ENCODE results near the gene ALS2.

The ALS2 gene

DNA sequence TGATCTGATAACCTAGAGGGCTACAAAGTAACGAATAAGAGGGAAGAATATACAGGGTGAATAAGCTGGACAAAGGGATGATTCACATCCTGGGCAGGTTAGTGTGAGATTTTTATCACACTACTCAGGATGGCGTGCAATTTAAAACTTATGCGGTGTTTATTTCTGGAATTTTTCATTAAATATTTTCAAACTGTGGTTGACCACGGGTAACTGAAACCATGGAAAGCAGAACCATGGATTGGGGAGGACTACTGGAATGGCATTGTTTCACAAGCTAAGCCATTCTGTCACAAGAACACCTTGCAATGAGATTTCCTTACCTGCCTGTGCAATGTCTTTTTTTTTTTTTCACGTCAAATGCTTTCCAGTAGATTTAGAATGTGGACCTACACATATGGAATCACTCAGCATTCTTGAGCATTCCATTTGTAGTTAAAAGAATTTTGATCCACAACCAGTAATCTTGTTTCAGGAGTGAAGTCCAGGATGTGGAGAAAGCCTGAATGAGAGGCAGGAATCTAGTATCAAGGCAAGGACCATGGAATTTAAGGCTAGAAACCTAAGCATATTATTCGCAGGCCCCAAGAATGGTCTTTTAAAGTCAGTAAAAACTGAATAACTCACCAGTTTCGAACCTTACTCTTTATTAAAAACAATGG is 17.6 kb upstream of the ALS2 start:
- Mint-ChIP-seq H3K27ac (no peak overlapping the region), H3K9me3 (no peaks in the 10 kb centered on the region), H3K36me3 (no peaks in the 10 kb centered on the region), H3K4me3 (no peak overlapping the region), H3K4me1 (no peaks in the 10 kb centered on the region)
- ATAC-seq: no peak
- DNase-seq (ENCODE audit: low spot score in 2 of 2): no peak

DNA sequence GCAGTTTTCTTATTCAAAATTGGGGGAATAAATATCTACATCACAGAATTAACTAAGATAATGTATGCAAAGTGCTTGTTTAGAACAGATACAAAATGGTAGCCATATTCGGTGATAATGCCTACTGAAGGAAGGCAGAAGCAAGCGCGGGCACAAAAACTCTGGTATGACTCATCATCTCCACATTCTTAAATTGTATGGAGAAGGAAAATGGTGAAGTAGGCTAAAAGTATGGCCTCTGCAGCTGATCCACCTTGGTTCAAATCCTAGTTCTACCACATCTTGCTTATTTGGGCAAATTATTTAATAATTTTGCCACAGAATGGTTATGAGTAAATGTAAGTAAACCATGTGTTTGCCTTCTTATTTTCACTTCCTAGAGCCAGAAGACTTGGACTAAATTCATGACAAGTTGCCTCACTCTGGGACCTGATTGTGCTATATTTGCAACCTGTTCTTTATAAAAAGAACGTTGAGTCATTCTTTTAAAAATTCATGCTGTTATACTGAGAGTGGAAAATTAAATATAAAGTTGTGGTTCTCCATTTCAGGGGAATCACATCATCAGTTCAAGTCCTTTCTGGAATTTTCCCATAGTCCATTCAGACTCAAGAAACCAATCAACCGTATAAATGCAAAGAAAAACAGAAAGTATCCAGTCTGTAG is 16.6 kb upstream of the ALS2 start:
- H3K27ac Mint-ChIP-seq: no peak overlapping the region
- H3K9me3 Mint-ChIP-seq: no peaks in the 10 kb centered on the region
- no peaks in the 10 kb centered on the region for H3K36me3 Mint-ChIP-seq
- no peak for DNase-seq (ENCODE audit: low spot score in 2 of 2)
- no peak for ATAC-seq
- H3K4me3 Mint-ChIP-seq: no peak overlapping the region
- no peaks in the 10 kb centered on the region for H3K4me1 Mint-ChIP-seq

DNA sequence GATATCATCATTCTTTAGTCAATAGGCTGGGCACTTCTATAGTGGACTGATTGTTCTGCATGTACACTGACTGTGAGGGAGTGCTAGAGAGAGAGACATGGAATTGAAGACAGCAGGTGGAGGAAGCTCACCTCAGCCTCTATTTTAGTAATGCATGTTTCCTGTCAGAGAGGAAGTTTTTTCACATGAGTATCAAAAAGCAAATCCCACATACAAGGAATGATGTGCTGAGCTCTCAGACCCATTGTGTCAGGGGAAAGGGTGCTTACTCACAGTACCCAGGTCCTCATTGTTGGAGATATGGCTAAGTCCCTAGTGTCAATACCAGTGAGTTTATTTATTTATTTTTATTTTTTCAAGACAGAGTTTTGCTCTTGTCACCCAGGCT is 15.7 kb upstream of the ALS2 start:
- H3K27ac Mint-ChIP-seq: no peak overlapping the region
- DNase-seq (ENCODE audit: low spot score in 2 of 2) (no peak), ATAC-seq (no peak)
- H3K9me3 Mint-ChIP-seq: no peaks in the 10 kb centered on the region
- no peaks in the 10 kb centered on the region for H3K36me3 Mint-ChIP-seq
- no peaks in the 10 kb centered on the region for H3K4me1 Mint-ChIP-seq
- H3K4me3 Mint-ChIP-seq: no peak overlapping the region

DNA sequence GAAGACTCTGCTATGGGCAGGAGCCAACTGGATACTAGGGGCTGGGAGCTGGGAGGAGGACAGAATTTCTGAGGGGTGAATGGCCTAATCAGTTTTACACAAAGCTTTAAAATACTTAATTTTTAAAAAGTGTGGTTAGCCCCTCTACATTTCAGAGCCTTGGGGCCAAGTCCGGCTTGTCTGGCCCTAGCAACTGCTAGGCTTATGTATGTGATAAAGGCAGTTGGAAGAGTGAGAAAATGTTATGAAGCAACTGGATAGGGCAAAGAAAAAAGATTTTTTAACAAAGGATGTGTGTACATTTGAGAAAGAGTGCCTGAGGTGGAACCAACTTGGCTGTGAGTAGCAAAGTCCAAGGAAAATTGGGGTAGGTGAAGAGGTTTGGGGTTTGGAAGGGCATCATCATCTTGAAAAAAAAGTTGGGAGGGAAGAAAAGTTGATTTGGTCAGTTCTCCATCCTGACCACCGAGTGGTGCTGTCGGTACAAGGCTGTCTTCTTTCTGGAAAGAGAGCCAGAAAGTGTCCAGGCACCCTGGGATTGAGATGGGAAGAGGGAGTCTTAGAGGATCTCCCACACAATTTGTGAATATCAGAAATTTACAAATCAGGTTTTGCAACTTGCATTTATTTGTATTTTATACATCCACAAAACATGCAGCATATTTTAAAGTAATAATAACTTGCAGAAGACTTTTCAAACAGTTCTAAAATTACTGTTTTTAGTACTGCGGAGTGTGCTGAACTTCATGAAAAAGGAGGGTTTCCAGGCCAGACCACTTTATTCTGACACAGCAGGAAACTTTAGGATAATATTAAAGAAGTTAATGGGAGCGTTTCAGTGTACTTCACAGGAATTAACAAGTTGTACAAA is 15.1 kb upstream of the ALS2 start:
- ATAC-seq: no peak
- peak overlapping the region; percentile 30 for H3K27ac Mint-ChIP-seq
- DNase-seq (ENCODE audit: low spot score in 2 of 2): no peak
- H3K36me3 Mint-ChIP-seq: no peaks in the 10 kb centered on the region
- H3K4me3 Mint-ChIP-seq: no peak overlapping the region
- no peaks in the 10 kb centered on the region for H3K9me3 Mint-ChIP-seq
- no peaks in the 10 kb centered on the region for H3K4me1 Mint-ChIP-seq

DNA sequence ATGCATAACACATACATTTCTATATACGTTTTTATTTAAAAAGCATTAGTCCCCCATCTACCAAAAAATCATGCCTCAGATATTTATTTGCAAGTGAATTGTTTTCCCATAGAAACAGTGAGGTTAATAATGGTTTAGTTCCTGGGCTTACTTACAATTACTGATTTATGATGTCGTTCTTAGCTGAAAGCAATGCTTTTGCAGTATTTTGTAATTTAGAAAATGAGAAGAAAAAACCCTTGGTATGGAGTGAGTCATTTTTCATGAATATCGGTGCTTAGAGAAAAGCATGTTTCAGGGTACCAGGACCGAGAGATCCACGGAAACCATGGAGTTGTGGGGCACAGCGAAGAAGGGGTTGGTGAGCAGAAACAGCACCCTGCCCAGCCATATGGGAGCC is 13.6 kb upstream of the ALS2 start:
- H3K4me1 Mint-ChIP-seq: no peaks in the 10 kb centered on the region
- no peaks in the 10 kb centered on the region for H3K36me3 Mint-ChIP-seq
- no peak overlapping the region for H3K27ac Mint-ChIP-seq
- no peak overlapping the region for H3K4me3 Mint-ChIP-seq
- DNase-seq (ENCODE audit: low spot score in 2 of 2) (no peak), ATAC-seq (no peak)
- H3K9me3 Mint-ChIP-seq: no peaks in the 10 kb centered on the region

DNA sequence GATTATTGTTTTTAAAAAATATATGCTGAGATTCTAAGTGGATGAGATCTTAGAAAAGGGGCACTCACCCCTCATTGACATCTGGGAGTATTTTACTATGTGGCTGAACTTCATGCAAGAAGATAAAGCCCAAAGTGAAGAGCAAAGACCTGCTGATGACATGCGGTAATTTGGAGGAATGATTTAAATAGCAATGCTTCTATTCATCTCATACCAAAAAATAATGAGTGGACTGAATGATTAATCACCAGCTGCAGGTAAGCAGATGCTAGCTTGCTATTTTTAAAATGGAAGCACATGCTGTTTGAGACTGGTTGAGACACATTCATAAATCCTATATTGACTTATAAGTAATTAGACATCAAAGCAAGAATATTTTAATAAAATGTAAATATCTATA is 12.9 kb upstream of the ALS2 start:
- Mint-ChIP-seq H3K36me3 (no peaks in the 10 kb centered on the region), H3K27ac (no peak overlapping the region), H3K4me1 (no peaks in the 10 kb centered on the region), H3K9me3 (no peaks in the 10 kb centered on the region), H3K4me3 (no peak overlapping the region)
- ATAC-seq (no peak), DNase-seq (ENCODE audit: low spot score in 2 of 2) (no peak)

DNA sequence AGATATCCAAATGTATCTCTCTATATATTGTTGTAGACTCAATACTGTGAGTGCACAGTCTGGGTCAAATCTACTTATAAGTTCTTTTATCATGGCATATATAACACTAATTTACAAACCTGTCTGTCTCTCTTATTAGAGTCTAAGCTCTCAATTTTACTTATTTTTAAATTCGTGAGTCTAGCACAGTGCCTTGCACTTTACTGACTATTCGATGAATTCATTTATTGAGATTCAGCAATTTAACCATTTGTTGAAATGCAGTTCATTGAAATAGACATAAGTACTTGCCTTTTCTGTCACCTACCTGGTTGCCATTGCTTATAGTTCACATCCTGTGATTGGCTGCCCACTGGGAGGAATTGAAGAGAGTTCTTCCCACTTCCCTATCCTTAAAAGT is 10.3 kb upstream of the ALS2 start:
- Mint-ChIP-seq H3K9me3 (no peaks in the 10 kb centered on the region), H3K27ac (no peak overlapping the region), H3K4me1 (no peaks in the 10 kb centered on the region), H3K4me3 (no peak overlapping the region), H3K36me3 (no peaks in the 10 kb centered on the region)
- DNase-seq (ENCODE audit: low spot score in 2 of 2) (no peak), ATAC-seq (no peak)

DNA sequence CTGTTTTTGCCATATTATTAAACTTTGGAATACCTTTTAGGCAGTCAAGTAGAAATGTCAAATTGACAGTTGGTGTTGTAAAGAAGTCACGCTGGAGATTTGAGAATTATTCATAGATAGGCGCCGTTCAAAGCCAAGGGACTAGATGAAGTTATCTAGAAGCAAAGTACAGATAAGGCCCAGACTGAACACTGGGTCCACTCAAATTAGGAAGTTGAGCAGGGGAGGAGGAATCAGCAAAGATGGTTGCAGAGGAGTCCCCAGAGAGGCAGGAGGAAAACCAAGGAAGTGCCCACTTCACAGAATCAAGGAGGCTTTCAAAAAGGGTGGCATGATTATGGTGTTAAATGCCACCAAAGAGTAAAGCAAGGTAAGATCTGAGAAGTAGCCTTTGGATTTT is 9.6 kb upstream of the ALS2 start:
- ATAC-seq (no peak), DNase-seq (ENCODE audit: low spot score in 2 of 2) (no peak)
- H3K27ac Mint-ChIP-seq: no peak overlapping the region
- H3K36me3 Mint-ChIP-seq: no peaks in the 10 kb centered on the region
- H3K4me3 Mint-ChIP-seq: no peak overlapping the region
- H3K4me1 Mint-ChIP-seq: no peaks in the 10 kb centered on the region
- no peaks in the 10 kb centered on the region for H3K9me3 Mint-ChIP-seq

DNA sequence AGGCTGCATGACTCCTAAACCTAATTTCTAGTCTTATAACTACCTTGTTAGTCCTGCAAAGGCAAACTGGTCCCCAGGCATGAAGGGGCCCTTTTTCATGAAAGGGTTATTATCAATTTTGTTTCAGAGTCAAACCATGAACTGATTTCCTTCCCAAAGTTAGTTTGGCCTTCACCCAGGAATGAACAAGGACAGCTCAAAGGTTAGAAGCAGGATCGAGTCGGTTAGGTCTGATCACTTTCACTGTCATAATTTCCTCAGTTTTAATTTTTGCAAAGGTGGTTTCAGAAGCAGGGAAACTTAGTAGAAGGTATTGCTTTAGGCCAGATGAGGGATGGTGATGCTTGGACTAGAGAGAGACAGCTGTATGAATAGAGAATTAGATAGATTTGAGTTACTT is 8.7 kb upstream of the ALS2 start:
- DNase-seq (ENCODE audit: low spot score in 2 of 2) (no peak), ATAC-seq (no peak)
- Mint-ChIP-seq H3K4me1 (no peaks in the 10 kb centered on the region), H3K27ac (no peak overlapping the region), H3K9me3 (no peaks in the 10 kb centered on the region), H3K36me3 (no peaks in the 10 kb centered on the region), H3K4me3 (no peak overlapping the region)

DNA sequence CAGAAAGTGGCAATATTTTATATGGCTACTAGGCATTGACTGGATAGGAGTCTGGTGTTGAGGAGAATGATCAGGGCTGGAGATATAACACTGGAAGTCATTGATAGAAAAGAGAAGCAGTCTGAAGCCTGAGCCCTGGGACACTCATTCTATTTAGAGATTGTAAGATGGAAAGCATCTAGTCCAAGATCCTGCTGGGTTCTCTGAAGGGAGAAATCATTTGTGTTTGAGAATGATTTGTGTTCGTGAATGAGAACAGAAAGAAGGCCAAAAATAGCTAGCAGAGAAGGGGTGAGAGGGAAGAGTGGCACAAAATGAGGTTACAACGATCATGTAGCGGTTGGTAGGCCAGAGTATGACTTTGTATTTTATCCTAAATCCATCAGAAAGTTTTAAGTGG is 7.6 kb upstream of the ALS2 start:
- Mint-ChIP-seq H3K36me3 (no peaks in the 10 kb centered on the region), H3K9me3 (no peaks in the 10 kb centered on the region), H3K27ac (peak overlapping the region; percentile 3), H3K4me3 (no peak overlapping the region), H3K4me1 (no peaks in the 10 kb centered on the region)
- ATAC-seq (no peak), DNase-seq (ENCODE audit: low spot score in 2 of 2) (no peak)

DNA sequence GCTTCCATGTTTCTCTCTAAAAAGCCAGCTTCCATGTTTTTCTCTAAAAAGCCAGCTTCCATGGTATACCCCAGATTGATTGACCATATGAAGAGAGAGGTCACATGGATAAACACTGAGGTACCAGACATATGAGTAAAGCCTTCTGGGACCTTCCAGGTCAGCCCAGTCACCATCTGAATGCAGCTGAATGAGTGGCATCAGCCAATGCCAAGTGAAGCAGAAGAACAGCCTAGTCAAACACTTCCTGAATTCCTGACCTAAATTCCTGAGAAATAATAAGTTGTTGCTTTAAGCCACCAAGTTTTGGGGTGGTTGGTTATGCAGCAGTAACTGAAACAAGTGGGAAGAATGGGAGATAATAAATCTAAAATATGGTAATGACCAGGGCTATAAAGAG is 5.7 kb upstream of the ALS2 start:
- DNase-seq (ENCODE audit: low spot score in 2 of 2): no peak
- Mint-ChIP-seq H3K4me3 (no peak overlapping the region), H3K9me3 (no peaks in the 10 kb centered on the region), H3K36me3 (no peaks in the 10 kb centered on the region), H3K4me1 (peaks cover 5% of the 10 kb centered on the region), H3K27ac (no peak overlapping the region)
- ATAC-seq: no peak

DNA sequence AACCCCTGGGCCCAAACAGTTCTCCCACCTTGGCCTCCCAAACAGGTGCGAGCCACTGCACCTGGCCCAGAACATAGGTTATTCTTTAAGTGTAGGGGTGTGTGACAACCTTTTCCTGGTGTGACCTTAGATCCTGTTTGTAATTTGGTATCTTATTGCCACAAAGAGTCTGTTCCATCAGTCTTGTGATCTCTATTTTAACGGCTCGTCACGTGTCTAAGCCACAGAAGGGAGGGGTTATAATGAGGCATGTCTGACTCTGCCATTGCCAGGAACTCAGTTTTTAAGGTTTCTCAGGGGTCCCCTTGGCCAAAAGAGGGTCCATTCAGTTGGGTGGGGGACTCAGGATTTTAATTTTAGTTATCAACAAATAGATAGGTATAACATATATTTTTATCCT is 4.4 kb upstream of the ALS2 start:
- ATAC-seq: no peak
- H3K27ac Mint-ChIP-seq: no peak overlapping the region
- no peaks in the 10 kb centered on the region for H3K9me3 Mint-ChIP-seq
- no peak overlapping the region for H3K4me3 Mint-ChIP-seq
- H3K36me3 Mint-ChIP-seq: peaks cover 7% of the 10 kb centered on the region
- peaks cover 16% of the 10 kb centered on the region for H3K4me1 Mint-ChIP-seq
- DNase-seq (ENCODE audit: low spot score in 2 of 2): no peak

DNA sequence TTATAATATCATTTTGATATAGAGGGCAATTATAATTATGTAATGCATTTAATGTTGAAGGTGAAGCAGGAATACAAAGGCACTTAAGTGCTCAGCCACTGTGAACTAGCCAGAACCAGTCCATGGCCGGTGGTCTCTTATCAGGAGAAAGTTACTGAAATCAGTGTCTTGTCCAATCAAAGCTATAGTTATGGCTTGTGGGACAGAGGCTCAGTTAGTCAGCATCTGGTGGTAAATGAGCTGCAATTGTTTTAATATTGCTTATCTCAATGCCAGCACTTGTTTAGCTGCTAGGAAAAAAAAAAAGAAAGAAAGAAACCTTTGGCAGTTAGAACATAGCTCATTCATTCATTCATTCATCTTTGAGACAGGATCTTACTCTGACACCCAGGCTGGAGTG is 3.8 kb upstream of the ALS2 start:
- H3K4me1 Mint-ChIP-seq: peaks cover 20% of the 10 kb centered on the region

DNA sequence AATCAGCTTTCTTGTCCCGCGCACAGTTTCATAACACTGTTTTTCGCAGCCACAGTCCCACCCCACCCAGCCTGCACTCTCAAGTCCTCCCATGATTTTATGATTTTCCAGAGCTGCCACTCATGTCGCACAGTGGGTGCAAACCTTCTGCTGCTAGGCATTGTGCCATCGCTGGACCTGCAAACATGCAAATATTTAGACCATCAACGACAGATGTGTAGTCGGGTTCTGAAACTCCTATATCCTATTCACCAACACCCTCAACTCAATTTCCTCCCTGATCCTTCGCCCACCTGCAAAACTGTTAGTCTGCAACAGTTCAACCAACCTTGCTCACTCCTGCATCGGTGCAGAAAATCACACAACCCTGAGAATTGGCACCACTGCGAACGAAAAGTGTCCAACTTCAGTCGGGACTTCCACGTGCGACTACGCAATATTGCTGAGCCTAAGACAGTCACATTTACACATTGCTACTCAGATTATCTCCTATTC is 871 bp upstream of the ALS2 start:
- Mint-ChIP-seq H3K27ac (peak overlapping the region; percentile 88), H3K4me1 (peaks cover 20% of the 10 kb centered on the region), H3K36me3 (peaks cover 7% of the 10 kb centered on the region), H3K9me3 (no peaks in the 10 kb centered on the region), H3K4me3 (peak overlapping the region; percentile 83)
- no peak for DNase-seq (ENCODE audit: low spot score in 2 of 2)
- ATAC-seq: no peak

More for the DNA sequence above, 3.8 kb upstream of the ALS2 start:
- H3K4me3 Mint-ChIP-seq: no peak overlapping the region
- ATAC-seq (no peak), DNase-seq (ENCODE audit: low spot score in 2 of 2) (no peak)
- no peaks in the 10 kb centered on the region for H3K9me3 Mint-ChIP-seq
- peaks cover 7% of the 10 kb centered on the region for H3K36me3 Mint-ChIP-seq
- no peak overlapping the region for H3K27ac Mint-ChIP-seq

DNA sequence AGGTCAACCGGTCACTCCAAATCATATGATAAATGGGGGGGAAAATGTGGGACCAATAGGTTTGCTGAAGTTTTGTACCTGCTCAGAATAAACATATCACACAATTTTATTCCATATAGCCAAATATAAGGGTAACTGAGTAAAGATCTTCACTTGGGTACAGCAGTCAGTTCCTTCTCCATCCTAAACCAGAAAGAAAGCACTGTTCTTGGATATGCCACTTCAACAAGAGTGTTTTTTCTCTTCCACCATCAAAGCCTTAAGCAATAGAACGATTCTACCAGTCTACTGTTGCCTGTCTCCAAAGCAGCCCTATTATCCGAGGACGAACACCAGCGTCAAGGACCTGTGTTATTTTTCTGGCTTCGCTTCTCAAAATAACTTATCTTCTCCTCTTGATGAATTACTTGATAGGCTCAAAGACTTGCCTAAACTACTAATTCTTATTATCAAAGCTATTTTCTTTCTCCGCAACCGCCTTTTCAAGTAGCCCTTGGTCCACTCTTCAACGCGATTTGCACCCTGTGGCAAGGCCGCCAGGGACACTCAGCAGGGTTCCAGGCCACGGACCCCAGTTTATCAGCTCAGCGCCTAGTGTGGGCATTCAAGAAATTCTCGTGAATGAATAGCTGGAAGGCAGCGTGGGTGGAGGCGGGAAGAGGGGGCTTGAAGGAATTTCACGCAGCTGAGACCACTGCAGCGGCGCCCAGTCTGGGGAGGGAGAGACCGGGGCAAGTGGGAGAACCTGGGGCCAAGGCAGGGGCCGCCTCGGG is 646 bp downstream of the ALS2 start:
- Mint-ChIP-seq H3K27ac (peak overlapping the region; percentile 88), H3K4me3 (peak overlapping the region; percentile 83), H3K36me3 (peaks cover 7% of the 10 kb centered on the region), H3K4me1 (peaks cover 20% of the 10 kb centered on the region), H3K9me3 (no peaks in the 10 kb centered on the region)
- no peak for DNase-seq (ENCODE audit: low spot score in 2 of 2)
- ATAC-seq: no peak

Data from stimulated activated effector memory CD8-positive, alpha-beta T cell treated with anti-CD3 and anti-CD28 coated beads, Interleukin-12 subunit alpha, Interleukin-12 subunit beta, amount 100 ng/mL, for 72 hours (primary cell).